H9 (cell line): ENCODE results near the gene FAM124A. TPM values are rescaled to one million over a fixed set of nuclear protein-coding genes. Genes with fewer than 3 reads are reported as not detected.

ENCODE experiments used
- DNase-seq: peaks from one replicate; pipeline ENCODE4 v3.0.0-alpha.2; 2017
- H2AFZ ChIP-seq: one replicate; pipeline ENCODE4 v1.6.1; 2013; ENCODE audit warnings: mild to moderate bottlenecking, low read length, control low read depth, moderate library complexity
- H2AK5ac ChIP-seq: 2 replicates; pipeline ENCODE4 v1.6.1; 2013; ENCODE audit warnings: low read length, control low read depth, mixed read lengths; ENCODE audit not compliant: insufficient read length
- H2BK120ac ChIP-seq: one replicate; pipeline ENCODE4 v1.6.1; 2013; ENCODE audit warnings: low read depth, mild to moderate bottlenecking, low read length, control low read depth, inconsistent platforms; ENCODE audit not compliant: poor library complexity, severe bottlenecking
- H2BK12ac ChIP-seq: 2 replicates; pipeline ENCODE4 v1.6.1; 2013; ENCODE audit warnings: low read length, control low read depth, mixed read lengths, low read depth; ENCODE audit not compliant: insufficient read length
- H2BK15ac ChIP-seq: 2 replicates; pipeline ENCODE4 v1.6.1; 2013; ENCODE audit warnings: low read depth, low read length, control low read depth
- H2BK20ac ChIP-seq: one replicate; pipeline ENCODE4 v1.6.1; 2013; ENCODE audit warnings: low read depth, mild to moderate bottlenecking, low read length, control low read depth, inconsistent platforms; ENCODE audit not compliant: poor library complexity, severe bottlenecking
- H2BK5ac ChIP-seq: 2 replicates; pipeline ENCODE4 v1.6.1; 2013; ENCODE audit warnings: low read length, control low read depth, mixed read lengths; ENCODE audit not compliant: insufficient read length
- H3K14ac ChIP-seq: 2 replicates; pipeline ENCODE4 v1.6.1; 2013; ENCODE audit warnings: low read length, control low read depth; ENCODE audit not compliant: insufficient read depth
- H3K18ac ChIP-seq: 2 replicates; pipeline ENCODE4 v1.6.1; 2013; ENCODE audit warnings: low read depth, mild to moderate bottlenecking, mixed read lengths, low read length, control low read depth; ENCODE audit not compliant: insufficient read length
- H3K23ac ChIP-seq: 2 replicates; pipeline ENCODE4 v1.6.1; 2013; ENCODE audit warnings: low read length, control low read depth, mixed read lengths, low read depth; ENCODE audit not compliant: insufficient read length
- H3K23me2 ChIP-seq: 2 replicates; pipeline ENCODE4 v1.6.1; 2013; ENCODE audit warnings: low read depth, mild to moderate bottlenecking, mixed read lengths, low read length, control low read depth; ENCODE audit not compliant: insufficient read length, poor library complexity, severe bottlenecking
- H3K27ac ChIP-seq: 2 replicates; pipeline ENCODE4 v1.5.1; 2013; ENCODE audit warnings: low read length, control low read depth, mixed read lengths, low read depth; ENCODE audit not compliant: insufficient read length
- H3K27me3 ChIP-seq: 2 replicates; pipeline ENCODE4 v1.6.1; 2013; ENCODE audit warnings: low read length, control low read depth, inconsistent platforms; ENCODE audit not compliant: insufficient read depth
- H3K4ac ChIP-seq: 2 replicates; pipeline ENCODE4 v1.6.1; 2013; ENCODE audit warnings: low read depth, mild to moderate bottlenecking, control low read depth, inconsistent platforms, low read length, moderate library complexity
- H3K4me1 ChIP-seq: 2 replicates; pipeline ENCODE4 v1.6.1; 2013; ENCODE audit warnings: low read length, control low read depth, inconsistent platforms; ENCODE audit not compliant: insufficient read depth
- H3K4me2 ChIP-seq: 2 replicates; pipeline ENCODE4 v1.6.1; 2013; ENCODE audit warnings: low read length, control low read depth, mixed read lengths; ENCODE audit not compliant: insufficient read length, insufficient read depth
- H3K56ac ChIP-seq: 2 replicates; pipeline ENCODE4 v1.6.1; 2013; ENCODE audit warnings: low read depth, mild to moderate bottlenecking, mixed read lengths, low read length, control low read depth; ENCODE audit not compliant: insufficient read length
- H3K79me1 ChIP-seq: 2 replicates; pipeline ENCODE4 v1.6.1; 2013; ENCODE audit warnings: low read depth, mild to moderate bottlenecking, moderate library complexity, low read length, control low read depth, inconsistent platforms; ENCODE audit not compliant: insufficient read depth, poor library complexity, severe bottlenecking
- H3K79me2 ChIP-seq: 2 replicates; pipeline ENCODE4 v1.6.1; 2013; ENCODE audit warnings: low read length, control low read depth, inconsistent platforms; ENCODE audit not compliant: insufficient read depth
- H3K9ac ChIP-seq: 2 replicates; pipeline ENCODE4 v1.6.1; 2013; ENCODE audit warnings: low read length, control low read depth, mixed read lengths; ENCODE audit not compliant: insufficient read length; ENCODE audit errors: extremely low read depth
- H3K9me3 ChIP-seq: one replicate; pipeline ENCODE4 v1.6.1; 2013; ENCODE audit warnings: low read depth, low read length, inconsistent platforms; ENCODE audit not compliant: control insufficient read depth
- H3T11ph ChIP-seq: one replicate; pipeline ENCODE4 v1.6.1; 2013; ENCODE audit warnings: mild to moderate bottlenecking, low read length, control low read depth, inconsistent platforms
- H4K20me1 ChIP-seq: one replicate; pipeline ENCODE4 v1.6.1; 2013; ENCODE audit not compliant: control insufficient read depth, insufficient read length, insufficient read depth
- H4K5ac ChIP-seq: 2 replicates; pipeline ENCODE4 v1.6.1; 2013; ENCODE audit warnings: low read depth, mild to moderate bottlenecking, mixed read lengths, low read length, control low read depth; ENCODE audit not compliant: insufficient read length
- H4K8ac ChIP-seq: replicated peaks from 2 replicates; pipeline ENCODE4 v1.6.1; 2013; ENCODE audit warnings: low read length, control low read depth, mixed read lengths, low read depth; ENCODE audit not compliant: insufficient read length
- H4K91ac ChIP-seq: 2 replicates; pipeline ENCODE4 v1.6.1; 2013; ENCODE audit warnings: low read depth, mild to moderate bottlenecking, moderate library complexity, mixed read lengths, low read length, control low read depth; ENCODE audit not compliant: insufficient read length
- H3K27ac Mint-ChIP-seq, 3 experiments: 2 replicates in 2 of 3; 3 replicates in 1 of 3; pipeline ENCODE4 v1.8.0; 2020 to 2021; ENCODE audit warnings: mixed read lengths in 3 of 3, mild to moderate bottlenecking in 1 of 3, moderate library complexity in 1 of 3
- H3K27me3 Mint-ChIP-seq: 2 replicates; pipeline ENCODE4 v1.8.0; 2021; ENCODE audit warnings: low read depth, mild to moderate bottlenecking, moderate library complexity, mixed read lengths
- H3K36me3 Mint-ChIP-seq, 3 experiments: 2 replicates in 2 of 3; 3 replicates in 1 of 3; pipeline ENCODE4 v1.8.0; 2020 to 2021; ENCODE audit warnings: low read depth in 3 of 3, mixed read lengths in 3 of 3; ENCODE audit not compliant: insufficient read depth in 1 of 3
- H3K4me1 Mint-ChIP-seq, 2 experiments: 2 replicates each; pipeline ENCODE4 v1.8.0; 2020; ENCODE audit warnings: mixed read lengths in 2 of 2
- H3K4me3 Mint-ChIP-seq, 2 experiments: 2 replicates in 1 of 2; 3 replicates in 1 of 2; pipeline ENCODE4 v1.8.0; 2020 to 2021; ENCODE audit warnings: mild to moderate bottlenecking in 2 of 2, mixed read lengths in 2 of 2, moderate library complexity in 1 of 2
- H3K9me3 Mint-ChIP-seq, 2 experiments: 2 replicates in 1 of 2; 3 replicates in 1 of 2; pipeline ENCODE4 v1.8.0; 2020; ENCODE audit warnings: mild to moderate bottlenecking in 2 of 2, mixed read lengths in 2 of 2, moderate library complexity in 1 of 2
- CTCF ChIP-seq: fragments of 200-600 bp; sonication (generic); conservative IDR thresholded peaks from 3 replicates; pipeline ENCODE4 v1.8.0; 2021; ENCODE audit warnings: antibody characterized with exemption, mild to moderate bottlenecking
- total RNA-seq: library from RNA; stranded (reverse); gene quantifications from 2 replicates; pipeline ENCODE4 v1.2.1, GENCODE V29; 2021

Gene FAM124A
- total RNA-seq, 1 experiment from 2014 or later, result 41.9 TPM

- no peak for TF ChIP-seq CTCF
- no peaks in the 10 kb centered on the region for H3K9me3 Mint-ChIP-seq
These were observed 111.6 kb downstream of the FAM124A start for GRCh38 chr13:51333826-51334225.

More at GRCh38 chr13:51333826-51334225, 111.6 kb downstream of the FAM124A start:
- Histone ChIP-seq H4K8ac (no peak overlapping the region), H3K23me2 (no peaks in the 10 kb centered on the region), H3T11ph (no peak overlapping the region), H3K9me3 (no peaks in the 10 kb centered on the region), H3K23ac (no peak overlapping the region), H2BK12ac (no peak overlapping the region), H3K4me1 (no peaks in the 10 kb centered on the region; the same call in 1 of the 2 replicates), H4K91ac (no peak overlapping the region), H3K14ac (no peak overlapping the region), H3K79me2 (no peaks in the 10 kb centered on the region), H3K56ac (no peak overlapping the region), H2AK5ac (no peak overlapping the region), H3K4ac (no peak overlapping the region), H3K27me3 (no peaks in the 10 kb centered on the region), H4K20me1 (no peaks in the 10 kb centered on the region), H3K4me2 (no peak overlapping the region), H3K18ac (no peak overlapping the region), H3K9ac (no peak overlapping the region), H2AFZ (no peak overlapping the region), H2BK15ac (no peak overlapping the region), H2BK5ac (no peak overlapping the region), H3K27ac (no peak overlapping the region), H4K5ac (no peak overlapping the region), H2BK20ac (no peak overlapping the region), H2BK120ac (no peak overlapping the region), H3K79me1 (no peaks in the 10 kb centered on the region)
- Mint-ChIP-seq H3K27ac (no peak overlapping the region), H3K4me1 (peaks cover 10 to 22% of the 10 kb centered on the region in 2 experiments), H3K27me3 (no peaks in the 10 kb centered on the region; the same call in 1 of the 2 replicates), H3K36me3 (no peaks in the 10 kb centered on the region), H3K4me3 (no peak overlapping the region)
- DNase-seq, result no peak

Other genes with a start within 250 kb of the FAM124A start
- gene C13orf42, start 111.1 kb upstream of the FAM124A start, total RNA-seq, result 16.5 and 18.1 TPM in 2 replicates
- 0.18 TPM in 1 of 2 replicates, not detected in the other for gene SERPINE3, start 117.3 kb downstream of the FAM124A start, total RNA-seq
- gene INTS6, start 230.6 kb downstream of the FAM124A start, total RNA-seq, result 60.4 and 61.2 TPM in 2 replicates